CD4-positive, alpha-beta T cell treated with Interleukin-6 at 100 ng/mL for 8 hours (primary cell): ENCODE results near the gene MADCAM1.
"Not testable (repeated sequence)": the region's sequence is repeated elsewhere in the genome, so short reads cannot be mapped to it uniquely, and the experiment has no call there.

Source experiments
- DNase-seq: peaks from one replicate; pipeline ENCODE4 v3.0.0-alpha.2; 2020; ENCODE audit warnings: mixed read lengths, low spot score

The MADCAM1 gene

DNA sequence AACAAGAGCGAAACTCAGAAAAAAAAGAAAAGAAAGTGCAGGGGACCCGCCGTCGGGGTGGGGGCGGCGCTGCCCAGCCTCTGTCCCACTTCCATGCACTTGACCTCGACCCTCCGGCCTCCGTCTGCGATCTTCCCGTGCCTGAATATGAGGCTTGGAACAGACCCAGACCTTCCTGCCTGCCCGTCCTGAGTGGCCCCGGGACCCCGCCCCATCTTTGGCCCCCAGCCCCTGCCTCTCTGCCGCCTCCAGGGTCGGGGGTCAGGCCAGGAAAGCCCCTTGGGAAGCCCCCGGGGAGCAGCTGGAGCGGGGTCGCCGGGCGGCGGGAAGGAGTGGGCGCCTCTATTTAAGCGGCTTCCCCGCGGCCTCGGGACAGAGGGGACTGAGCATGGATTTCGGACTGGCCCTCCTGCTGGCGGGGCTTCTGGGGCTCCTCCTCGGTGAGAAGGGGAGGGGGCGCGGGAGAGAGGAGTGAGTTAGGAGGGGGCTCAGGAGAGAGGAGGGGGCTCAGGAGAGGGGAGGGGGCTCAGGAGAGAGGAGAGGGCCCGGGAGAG lies at the start of gene MADCAM1:
Gene MADCAM1 (plus strand): TSS at position 375 of the 554 bp plus-strand sequence. CDS start 14 bp downstream, at position 389.
- DNase-seq, result no peak

DNA sequence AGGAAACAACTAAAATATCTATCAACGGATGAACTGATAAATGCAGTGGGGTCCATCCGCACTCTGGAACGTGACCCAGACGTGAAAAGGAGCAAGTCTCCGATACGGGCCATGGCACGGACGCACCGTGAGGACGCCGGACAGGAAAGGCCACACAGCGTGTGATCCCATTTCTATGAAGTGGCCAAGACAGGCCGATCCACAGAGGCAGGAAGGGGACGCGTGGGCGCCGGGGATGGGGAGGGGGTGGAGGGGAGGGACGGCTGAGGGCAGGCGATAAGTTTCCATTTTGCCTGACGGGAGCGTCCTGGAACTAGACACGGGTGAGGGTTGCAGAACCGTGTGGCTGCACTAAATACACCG lies 49.2 kb upstream of the MADCAM1 start:
- DNase-seq, result no peak

DNA sequence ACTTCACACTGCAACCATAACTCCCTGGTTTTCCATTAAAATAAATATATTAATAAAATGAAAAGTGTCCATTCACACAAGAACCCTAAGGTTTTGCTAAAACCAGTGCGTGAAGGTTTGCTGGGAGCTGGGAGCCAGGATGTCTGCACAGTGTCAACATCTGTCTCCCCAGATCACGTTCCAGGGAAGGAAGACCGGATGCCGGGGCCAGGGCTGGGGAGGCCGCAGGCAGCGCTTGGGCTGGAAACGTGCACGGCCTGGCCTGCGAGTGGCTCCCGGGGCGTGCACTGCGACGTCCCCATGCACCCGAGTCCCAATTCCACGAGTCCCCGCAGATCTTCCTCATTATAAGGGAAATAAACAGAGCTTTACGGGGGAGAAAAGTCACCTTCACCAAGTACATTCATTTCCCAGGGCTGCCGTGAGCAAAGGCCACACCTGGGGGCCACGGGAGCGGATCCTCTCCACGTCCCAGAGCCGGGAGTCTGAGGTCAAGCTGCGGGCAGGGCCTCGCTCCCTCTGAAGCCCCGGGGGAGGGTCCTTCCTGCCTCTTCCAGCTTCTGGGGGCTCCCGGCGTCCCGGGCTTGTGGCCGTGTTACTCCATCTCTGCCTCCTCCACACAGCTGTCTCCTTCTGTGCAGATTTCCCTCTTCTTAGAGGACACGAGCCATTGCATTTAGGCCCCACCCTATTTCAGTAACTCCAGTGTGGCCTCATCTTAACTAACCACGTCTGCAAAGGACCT lies 48.3 kb upstream of the MADCAM1 start:
- DNase-seq, result no peak

DNA sequence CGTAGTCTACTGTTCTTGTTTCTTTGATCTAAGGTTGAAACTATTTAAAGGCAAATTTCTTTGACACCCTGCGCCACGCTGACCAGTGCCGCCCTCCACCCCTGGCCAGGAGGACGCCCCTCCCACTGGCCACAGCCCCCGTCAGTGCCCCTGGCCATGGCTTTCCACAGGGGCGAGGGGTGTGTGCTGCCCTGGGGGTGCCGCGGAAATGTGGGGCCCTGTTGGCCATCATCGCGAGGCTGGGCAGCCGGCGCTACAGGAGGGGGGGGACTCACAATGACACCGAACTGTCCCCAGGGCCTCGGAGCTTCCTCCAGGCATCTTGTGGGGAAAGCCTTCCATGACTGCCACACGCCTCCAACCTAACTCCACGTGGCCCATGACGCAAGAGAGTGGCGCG lies 46.4 kb upstream of the MADCAM1 start:
- DNase-seq, result no peak

DNA sequence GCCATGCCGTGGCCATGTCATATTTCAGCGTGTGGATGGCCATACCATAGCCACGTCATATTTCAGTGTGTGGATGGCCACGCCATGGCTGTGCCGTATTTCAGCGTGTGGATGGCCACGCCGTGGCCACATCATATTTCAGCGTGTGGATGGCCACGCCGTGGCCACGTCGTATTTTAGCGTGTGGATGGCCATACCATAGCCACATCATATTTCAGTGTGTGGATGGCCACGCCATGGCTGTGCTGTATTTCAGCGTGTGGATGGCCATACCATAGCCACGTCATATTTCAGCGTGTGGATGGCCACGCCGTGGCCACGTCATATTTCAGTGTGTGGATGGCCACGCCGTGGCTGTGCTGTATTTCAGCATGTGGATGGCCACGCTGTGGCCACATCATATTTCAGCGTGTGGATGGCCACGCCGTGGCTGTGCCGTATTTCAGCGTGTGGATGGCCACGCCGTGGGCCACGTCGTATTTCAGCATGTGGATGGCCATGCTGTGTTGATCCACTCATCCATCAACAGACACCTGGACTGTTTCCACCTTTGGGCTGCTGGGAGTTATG lies 45.3 kb upstream of the MADCAM1 start:
- DNase-seq, result not testable (repeated sequence)

DNA sequence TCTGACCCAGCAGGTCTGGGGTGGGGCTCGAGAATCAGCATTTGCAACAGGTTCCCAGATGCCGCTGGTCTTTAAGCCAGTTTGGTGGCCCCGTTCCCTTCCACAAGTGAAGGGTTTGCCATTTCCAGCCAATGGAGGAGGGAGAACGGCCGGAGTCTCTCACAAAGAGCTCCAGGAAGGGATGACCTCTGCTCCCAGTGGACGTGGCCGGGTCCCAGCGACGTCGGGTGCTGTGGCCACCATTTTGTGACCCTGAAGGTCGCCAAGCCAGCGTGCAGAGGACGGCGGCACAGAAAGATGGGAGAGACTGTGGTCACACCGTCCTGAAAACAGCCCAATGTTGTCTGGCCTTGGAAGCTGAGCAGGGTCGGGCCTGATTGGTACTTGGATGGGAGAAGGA lies 43.5 kb upstream of the MADCAM1 start:
- no peak for DNase-seq

DNA sequence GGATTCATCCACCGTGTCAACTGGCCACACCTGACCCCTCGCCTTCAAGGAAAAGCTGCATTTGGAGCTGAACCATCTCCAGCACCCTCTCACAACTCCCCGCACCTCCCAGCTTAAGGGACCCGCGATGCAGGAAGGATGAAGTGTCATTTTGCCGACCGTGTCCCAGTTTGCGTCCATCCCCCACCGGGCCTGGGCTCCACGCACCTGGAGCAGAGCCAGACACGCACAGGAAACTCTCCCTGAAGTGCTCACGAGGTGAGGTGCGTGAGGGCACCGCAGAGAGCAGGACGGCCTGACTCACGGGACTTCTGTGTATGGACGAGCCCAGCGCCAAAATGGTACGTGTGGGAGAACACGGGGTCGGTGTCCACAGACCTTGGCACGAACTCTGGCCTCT lies 42.7 kb upstream of the MADCAM1 start:
- no peak for DNase-seq

DNA sequence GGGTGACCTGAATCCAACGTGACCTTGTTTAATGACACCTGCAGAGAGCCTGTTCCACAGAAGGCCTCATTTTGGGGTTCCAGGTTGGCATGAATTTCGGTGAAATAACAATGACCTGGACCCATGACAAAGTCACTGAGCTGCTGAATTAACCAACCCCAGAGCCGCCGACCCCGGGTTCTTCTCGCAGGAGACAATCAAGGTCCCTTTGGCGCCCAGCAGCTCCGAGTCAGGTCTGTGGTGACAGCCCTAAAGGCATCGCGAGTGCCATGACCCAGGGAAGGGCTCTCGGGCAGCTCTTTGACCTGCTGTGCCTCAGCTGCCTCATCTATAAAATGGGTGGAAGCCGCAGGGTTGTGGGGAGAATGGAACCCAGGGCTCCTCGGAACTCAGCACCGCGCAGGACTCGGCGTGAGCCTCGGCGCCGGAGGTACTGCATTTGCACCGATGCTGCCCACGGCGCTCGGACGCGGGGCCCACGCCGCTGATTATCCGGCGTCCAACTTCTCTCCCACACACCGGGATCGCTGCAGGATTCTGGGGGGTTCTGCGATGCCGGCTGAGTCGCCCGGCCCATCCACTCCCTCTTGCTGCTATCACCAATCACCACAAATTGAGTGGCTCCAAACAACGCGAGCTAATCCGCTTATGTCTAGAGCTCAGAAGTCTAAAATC lies 41.1 kb upstream of the MADCAM1 start:
- DNase-seq, result no peak

DNA sequence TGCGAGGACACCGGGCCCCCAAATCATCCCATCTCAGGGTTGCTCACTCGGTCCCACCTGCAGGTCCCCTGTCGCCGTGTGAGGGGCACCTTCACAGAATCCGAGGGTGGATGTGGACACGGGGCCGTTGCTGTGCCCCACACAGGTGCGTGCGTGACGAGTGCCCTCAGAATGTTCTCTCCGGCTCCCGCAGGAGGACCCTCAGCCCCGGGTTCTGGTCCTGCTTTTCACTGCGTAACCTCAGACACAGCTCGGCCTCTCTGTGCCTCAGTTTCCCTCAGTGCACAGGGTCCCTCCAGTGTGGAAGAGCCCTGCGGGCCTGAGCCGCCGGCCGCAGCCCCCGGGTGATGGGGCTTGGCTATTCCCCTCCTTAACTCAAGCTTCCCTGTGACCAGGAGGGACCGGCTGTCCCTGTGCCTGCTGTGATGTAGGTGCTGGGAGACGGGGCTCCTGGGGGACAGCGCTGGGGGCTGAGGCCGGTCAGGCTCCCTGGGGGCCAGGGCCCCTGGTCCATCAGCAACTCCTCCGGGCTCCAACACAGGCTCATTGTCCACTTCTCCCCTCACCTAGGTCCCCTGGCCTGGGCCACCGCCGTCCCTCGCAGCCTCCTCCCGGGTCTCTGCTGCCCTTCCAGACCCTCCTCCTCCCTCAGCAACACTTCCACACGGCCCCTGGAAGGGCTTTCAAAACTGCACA lies 40.3 kb upstream of the MADCAM1 start:
- DNase-seq, result no peak

DNA sequence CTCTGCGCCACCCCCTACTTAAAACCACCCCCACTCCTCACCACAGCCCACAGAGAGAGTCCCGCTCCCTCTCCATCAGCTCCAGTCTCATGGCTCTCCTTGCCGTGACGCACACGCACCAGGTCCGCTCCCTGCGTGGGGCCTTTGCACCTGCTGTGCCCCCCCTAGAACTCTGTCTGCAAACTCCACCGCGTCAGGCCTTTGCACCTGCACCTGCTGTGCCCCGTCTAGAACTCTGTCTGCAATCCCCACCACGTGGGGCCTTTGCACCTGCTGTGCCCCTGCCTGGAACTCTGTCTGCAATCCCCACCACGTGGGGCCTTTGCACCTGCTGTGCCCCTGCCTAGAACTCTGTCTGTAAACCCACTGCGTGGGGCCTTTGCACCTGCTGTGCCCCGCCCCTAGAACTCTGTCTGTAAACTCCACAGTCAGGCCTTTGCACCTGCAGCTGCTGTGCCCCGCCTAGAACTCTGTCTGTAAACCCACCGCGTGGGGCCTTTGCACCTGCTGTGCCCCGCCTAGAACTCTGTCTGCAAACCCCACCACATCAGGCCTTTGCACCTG lies 39.7 kb upstream of the MADCAM1 start:
- no peak for DNase-seq

DNA sequence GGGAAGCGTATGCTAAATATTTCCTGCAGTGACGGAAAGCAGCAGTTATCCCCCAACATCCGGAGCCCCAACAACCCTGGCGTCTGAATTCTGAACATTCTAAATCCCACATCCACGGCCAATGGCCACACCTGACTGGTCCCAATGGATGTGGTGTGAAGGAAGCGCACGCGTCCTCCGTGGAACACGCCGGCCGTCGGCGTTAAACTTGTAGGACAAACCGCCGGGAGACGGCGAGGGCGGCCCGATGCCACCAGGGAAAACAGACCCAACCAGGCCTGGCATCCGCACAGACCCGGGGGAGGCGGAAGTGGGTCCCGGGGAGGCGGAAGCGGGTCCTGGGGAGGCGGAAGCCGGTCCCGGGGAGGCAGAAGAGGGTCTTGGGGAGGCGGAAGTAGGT lies 38.6 kb upstream of the MADCAM1 start:
- DNase-seq, result no peak

DNA sequence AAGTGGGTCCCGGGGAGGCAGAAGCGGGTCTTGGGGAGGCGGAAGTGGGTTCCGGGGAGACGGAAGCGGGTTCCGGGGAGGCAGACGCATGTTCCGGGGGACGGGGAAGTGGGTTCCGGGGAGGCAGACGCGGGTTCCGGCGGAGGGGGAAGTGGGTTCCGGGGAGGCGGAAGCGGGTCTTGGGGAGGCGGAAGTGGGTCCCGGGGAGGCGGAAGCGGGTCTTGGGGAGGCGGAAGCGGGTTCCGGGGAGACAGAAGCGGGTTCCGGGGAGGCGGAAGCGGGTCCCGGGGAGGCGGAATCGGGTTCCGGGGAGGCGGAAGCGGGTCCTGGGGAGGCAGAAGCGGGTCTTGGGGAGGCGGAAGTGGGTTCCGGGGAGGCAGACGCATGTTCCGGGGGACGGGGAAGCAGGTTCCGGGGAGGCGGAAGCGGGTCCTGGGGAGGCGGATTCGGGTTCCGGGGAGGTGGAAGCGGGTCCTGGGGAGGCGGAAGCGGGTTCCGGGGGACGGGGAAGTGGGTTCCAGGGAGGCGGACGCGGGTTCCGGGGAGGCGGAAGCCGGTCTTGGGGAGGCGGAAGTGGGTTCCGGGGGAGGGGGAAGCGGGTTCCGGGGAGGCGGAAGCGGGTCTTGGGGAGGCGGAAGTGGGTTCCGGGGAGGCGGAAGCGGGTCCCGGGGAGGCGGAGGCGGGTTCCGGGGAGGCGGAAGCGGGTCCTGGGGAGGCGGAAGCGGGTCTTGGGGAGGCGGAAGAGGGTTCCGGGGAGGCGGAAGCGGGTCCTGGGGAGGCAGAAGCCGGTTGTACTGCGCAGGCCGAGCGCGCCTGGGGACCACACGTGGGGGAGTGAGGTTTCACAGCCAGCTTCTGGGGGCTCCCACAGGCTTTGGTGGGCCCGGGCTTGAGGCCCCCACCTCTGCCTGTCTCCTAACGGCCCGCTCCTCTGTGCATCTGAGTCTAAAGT lies 37.9 kb upstream of the MADCAM1 start:
- DNase-seq, result no peak

DNA sequence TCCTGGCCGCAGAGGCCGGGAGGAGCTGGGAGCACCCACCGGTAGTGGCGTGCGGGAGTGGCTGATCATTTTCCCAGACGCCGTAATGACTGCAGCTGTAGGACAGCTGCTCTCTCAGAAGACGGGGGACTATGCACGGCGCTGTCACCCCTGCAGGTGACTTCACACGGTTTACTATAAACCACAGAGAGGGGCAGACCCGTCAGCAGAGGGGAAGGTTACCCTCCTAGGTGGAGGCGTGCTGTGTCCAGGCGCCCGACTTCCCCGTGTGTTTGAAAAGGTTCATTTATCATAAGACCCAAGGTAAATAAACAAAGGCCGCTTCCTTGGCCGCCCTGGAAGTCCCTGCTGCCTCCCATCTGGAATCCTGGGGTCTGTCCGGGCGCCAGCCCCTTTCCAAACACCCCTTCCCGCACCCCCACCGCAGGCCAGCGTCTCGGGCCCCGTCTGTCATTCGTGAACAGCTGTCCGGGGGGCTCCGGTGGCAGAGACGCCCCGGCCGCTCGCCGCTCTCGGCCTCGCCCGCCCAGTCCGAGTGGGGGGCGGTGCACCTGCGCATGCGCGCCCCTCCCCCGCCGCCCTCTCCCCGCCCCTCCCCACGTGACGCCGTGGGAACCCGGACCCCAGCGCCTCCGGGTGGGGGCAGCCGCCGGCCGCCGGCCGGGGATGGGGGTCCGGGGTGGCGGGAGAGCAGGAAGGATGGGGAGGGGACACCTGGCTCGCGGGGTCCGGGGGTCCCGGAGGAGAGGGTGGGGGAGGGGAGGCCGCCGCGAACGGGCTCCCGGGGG lies 36.4 kb upstream of the MADCAM1 start:
- no peak for DNase-seq

DNA sequence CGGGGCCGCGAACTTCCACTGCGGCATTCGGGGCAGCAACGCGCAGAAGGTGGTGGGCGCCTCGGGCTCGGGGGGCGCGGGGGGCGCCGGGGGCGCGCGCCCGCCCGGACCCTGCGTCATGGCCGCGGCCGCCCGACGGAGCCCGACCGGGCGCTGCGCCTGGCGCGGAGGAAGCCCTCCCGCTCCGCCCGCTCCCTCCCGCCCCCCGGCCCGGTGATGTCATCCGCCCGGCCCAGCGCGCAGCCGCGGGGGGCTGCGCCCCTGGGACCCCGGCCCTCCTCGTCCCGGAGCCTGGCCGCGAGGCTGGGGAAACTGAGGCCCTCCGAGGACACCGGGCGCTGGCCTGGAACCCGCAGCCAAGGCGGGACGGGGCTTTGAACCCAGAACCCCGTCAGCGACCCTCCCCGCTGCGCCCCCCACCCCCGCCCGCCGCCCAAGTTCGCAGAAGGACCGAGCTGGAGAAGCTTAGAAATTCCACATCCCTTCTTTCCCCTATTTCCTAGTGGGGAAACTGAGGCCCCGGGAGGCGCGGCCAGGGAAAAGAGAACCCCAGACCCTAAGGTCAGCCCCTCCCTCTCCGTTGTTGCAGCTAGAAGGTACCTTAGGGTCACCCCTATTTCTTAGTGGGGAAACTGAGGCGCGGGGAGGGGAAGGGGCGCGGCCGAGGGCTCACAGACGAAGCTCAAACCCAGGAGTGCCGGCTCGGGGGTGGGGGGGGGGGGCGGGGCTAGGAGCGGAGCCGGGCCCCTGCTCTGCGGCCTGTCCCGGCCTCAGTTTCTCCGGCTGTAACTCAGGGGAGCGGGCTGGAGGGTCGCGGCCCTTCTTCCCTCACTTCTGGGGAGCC lies 35.2 kb upstream of the MADCAM1 start, which contains the start of gene SHC2:
Gene SHC2 (minus strand): TSS at position 157 of the 844 bp plus-strand sequence. CDS start 37 bp downstream, at position 120.
- no peak for DNase-seq

DNA sequence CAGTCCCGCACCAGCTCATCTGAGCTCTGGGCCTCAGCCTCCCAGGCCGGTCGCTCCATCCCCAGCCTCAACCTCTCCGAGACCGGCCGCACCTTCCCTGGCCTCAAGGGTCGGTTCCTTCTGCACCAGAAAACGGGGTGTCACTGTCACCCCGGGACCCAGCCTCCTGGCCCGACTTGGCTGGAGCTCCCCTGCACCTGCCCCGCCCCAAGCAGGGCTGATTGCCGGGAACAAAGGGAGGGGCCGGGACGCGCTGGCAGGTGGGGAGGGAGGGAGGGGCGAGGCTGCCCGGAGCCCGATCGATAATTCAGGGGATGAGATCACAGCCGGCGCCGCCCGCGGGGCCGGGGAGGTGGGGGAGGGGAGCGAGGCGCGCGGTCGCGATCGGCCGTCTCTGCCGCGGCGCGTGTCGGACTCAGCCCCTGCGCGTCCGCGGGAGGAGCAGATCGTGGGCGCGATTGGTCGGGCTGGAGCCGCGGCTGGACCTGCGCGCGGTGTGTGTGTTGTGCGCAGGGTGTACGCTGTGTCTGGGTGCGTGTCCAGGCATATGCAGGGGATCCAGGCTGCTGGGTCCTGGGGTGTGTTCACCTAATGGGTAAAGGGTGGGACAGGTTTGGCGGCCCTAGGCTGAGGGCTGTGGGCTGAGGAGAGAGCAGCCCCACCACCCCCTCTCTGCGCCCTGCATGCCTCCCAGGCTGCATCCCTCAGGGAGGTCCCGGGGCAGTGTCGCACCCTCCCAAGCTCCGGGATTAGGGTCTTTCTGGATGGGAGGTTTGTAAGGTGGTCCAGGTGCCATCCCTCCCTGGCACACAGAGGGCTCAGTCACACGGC lies 34.4 kb upstream of the MADCAM1 start:
- no peak for DNase-seq

DNA sequence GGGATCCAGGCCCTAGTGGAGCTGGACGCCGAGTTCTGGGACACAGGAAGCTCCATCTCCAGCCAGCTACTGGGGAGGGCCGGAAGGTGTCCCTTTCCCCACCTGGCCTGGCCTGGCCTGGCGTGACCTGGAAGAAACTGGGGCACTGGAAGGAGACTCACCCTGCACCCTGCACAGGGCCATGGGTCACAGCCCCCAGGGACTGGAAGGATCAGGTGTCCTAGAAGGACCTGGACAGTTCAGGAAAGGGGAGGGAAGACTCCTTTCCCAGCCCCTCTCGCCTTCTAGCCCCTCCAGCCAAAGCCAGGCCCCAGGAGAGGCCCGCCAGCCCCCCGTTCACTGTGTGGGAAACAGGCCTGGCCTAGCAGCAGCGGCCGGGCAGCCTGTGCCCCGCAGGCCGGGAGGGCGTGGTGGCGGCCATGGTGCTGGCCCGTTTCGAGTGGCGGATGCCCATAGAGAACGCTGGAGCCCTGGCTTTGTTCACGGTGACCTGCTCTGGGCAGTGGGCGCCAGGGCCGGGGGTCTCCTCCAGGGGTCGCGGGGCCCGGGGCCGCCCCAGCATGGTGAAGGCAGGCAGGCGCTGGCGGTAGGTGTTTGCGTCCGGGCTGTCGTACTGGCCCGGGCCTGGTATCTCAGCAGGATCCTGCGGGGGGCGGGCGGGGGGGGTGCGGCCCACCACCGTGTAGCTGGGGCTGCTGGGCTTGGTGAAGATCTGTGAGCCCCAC lies 32.6 kb upstream of the MADCAM1 start:
- DNase-seq, result no peak

DNA sequence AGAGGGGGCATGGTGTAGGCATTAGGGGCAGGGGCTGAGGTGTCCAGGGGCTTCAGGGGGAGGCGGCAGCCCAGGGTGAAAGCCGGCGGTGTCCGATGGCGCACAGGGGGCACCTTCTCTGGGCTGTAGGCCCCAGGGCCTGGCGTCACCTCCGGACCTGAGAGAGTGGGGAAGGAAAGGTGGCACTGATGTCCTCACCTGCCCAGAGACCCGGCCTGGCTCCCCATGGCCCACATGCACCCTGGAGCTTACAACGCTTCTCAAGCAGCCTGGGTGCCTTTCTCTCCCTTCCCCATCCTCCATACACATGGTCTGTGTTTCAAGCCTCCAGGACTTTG lies 32.1 kb upstream of the MADCAM1 start:
- DNase-seq, result no peak
